Effector CD4-positive, alpha-beta T cell (primary cell): Measurements from ENCODE around the gene NTN1. TPM values are rescaled to one million over a fixed set of nuclear protein-coding genes. Genes with fewer than 3 reads are reported as not detected.
"Not testable (repeated sequence)": the region's sequence is repeated elsewhere in the genome, so short reads cannot be mapped to it uniquely, and the experiment has no call there.

Source experiments
- DNase-seq: peaks from one replicate; pipeline ENCODE4 v3.0.0-alpha.2; 2020
- total RNA-seq: gene quantifications from one replicate; lab custom pipeline; 2026; lab: John Stamatoyannopoulos, UW

NTN1 gene
- not detected for total RNA-seq

- DNase-seq: peak; percentile 28
Measured at GRCh38 chr17:9021158-9021991, at the start of gene NTN1. Gene NTN1 (plus strand): TSS chr17:9021510. CDS start chr17:9022374, 864 bp downstream.

GRCh38 chr17:8975091-8975725 is 46.1 kb upstream of the NTN1 start:
- DNase-seq: no peak

GRCh38 chr17:8976638-8977037 is 44.7 kb upstream of the NTN1 start:
- no peak for DNase-seq

- no peak for DNase-seq
Measured at GRCh38 chr17:8979715-8980114, 41.6 kb upstream of the NTN1 start.

- no peak for DNase-seq
Measured at GRCh38 chr17:8981443-8981842, 39.9 kb upstream of the NTN1 start.

GRCh38 chr17:8984225-8984624 is 37.1 kb upstream of the NTN1 start:
- not testable (repeated sequence) for DNase-seq

GRCh38 chr17:8985054-8985701 is 36.1 kb upstream of the NTN1 start:
- DNase-seq: no peak

GRCh38 chr17:8986295-8986694 is 35.0 kb upstream of the NTN1 start:
- no peak for DNase-seq

- DNase-seq: not testable (repeated sequence)
Measured at GRCh38 chr17:8988263-8988935, 32.9 kb upstream of the NTN1 start.

GRCh38 chr17:8991514-8992285 is 29.6 kb upstream of the NTN1 start:
- peak; percentile 58 for DNase-seq

- peak; percentile 22 for DNase-seq
Measured at GRCh38 chr17:8994319-8994718, 27.0 kb upstream of the NTN1 start.

GRCh38 chr17:8995711-8996110 is 25.6 kb upstream of the NTN1 start:
- DNase-seq: no peak

- peak; percentile 75 for DNase-seq
Measured at GRCh38 chr17:8997994-8998628, 23.2 kb upstream of the NTN1 start.

- DNase-seq: no peak
Measured at GRCh38 chr17:9001559-9001958, 19.8 kb upstream of the NTN1 start.

- DNase-seq: no peak
Measured at GRCh38 chr17:9002227-9002605, 19.1 kb upstream of the NTN1 start.

- DNase-seq: no peak
Measured at GRCh38 chr17:9002606-9003354, 18.5 kb upstream of the NTN1 start.

- no peak for DNase-seq
Measured at GRCh38 chr17:9003355-9004131, 17.8 kb upstream of the NTN1 start.

GRCh38 chr17:9004132-9004960 is 17.0 kb upstream of the NTN1 start:
- DNase-seq: no peak

GRCh38 chr17:9004961-9005285 is 16.4 kb upstream of the NTN1 start:
- DNase-seq: no peak
